ENCODE measurements around the gene ALK.

DNA sequence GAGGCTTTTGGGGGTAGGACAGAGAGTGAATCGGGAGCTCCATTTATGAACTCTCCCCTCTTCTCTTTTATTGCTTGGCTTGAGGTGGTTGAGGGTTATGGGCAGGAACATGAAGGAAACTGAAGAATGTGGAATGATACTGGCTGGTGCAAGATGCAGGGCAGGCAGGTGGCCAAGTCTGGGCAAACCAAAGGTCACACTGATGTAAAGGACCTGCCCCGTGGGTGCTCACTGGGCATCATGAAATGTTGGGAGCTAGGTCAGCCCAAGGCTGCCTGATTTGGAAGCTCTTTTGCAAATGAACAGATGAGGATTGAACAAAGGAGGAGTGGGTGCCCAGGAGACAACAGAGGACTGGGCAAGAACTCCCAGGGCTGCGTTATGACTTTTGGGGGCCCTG lies 477.2 kb downstream of the ALK start:
- TF ChIP-seq, protein P1, sequence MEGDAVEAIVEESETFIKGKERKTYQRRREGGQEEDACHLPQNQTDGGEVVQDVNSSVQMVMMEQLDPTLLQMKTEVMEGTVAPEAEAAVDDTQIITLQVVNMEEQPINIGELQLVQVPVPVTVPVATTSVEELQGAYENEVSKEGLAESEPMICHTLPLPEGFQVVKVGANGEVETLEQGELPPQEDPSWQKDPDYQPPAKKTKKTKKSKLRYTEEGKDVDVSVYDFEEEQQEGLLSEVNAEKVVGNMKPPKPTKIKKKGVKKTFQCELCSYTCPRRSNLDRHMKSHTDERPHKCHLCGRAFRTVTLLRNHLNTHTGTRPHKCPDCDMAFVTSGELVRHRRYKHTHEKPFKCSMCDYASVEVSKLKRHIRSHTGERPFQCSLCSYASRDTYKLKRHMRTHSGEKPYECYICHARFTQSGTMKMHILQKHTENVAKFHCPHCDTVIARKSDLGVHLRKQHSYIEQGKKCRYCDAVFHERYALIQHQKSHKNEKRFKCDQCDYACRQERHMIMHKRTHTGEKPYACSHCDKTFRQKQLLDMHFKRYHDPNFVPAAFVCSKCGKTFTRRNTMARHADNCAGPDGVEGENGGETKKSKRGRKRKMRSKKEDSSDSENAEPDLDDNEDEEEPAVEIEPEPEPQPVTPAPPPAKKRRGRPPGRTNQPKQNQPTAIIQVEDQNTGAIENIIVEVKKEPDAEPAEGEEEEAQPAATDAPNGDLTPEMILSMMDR (IDR thresholded peaks at IDR 0.05), result no peak
- TF ChIP-seq EZH2 (IDR thresholded peaks at IDR 0.05; ENCODE audit: borderline replicate concordance, insufficient read depth, low read depth, low read length, poor library complexity, severe bottlenecking), result no peak
